ENCODE data around the gene SYNE1. TPM values are rescaled to one million over a fixed set of nuclear protein-coding genes. Genes with fewer than 3 reads are reported as not detected.

The SYNE1 gene
- total and polyA plus RNA-seq, 2 of the 8 experiments (the other 6 are each of a cell fraction or from before 2014, with no cell fraction given), result 2.8 to 5.5 TPM

DNA sequence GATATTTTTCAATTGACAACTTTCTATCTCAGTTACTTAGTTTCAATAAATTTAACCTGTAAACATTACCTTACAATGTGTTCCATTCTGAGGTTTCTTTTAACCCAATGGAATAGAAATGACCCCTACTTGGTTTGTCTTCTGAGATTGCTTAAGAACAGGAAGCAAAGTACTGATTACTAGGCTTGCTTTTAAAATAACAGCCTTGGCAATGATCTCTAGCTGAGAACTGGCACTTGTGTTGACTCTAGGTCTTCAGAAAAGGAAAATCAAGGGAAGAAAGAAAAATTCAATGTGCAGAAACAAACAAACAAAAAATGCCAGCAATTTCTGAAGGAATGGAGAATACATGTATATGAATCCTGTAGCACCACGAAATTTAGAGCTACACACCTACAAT, 66.1 kb downstream of the SYNE1 start (continued):
- no peak for TF ChIP-seq SP4 (IDR thresholded peaks at IDR 0.05; ENCODE audit: low read length)

Data from H1 (cell line).